ENCODE data around the gene OTOR. TPM values are rescaled to one million over a fixed set of nuclear protein-coding genes. Genes with fewer than 3 reads are reported as not detected.

Gene OTOR
- total RNA-seq (2021; ENCODE audit: unreplicated experiment) (not detected), Bru-seq, nascent RNA (not detected), BruChase-seq, experiment 1, labeled RNA remaining after a 2-hour chase (percentile 19 among the genes with signal in this experiment), BruChase-seq, experiment 2, labeled RNA remaining after a 6-hour chase (not detected)
- polyA plus RNA-seq (2012; ENCODE audit: insufficient read length), result not detected
- long read RNA-seq, result 0 reads

DNA sequence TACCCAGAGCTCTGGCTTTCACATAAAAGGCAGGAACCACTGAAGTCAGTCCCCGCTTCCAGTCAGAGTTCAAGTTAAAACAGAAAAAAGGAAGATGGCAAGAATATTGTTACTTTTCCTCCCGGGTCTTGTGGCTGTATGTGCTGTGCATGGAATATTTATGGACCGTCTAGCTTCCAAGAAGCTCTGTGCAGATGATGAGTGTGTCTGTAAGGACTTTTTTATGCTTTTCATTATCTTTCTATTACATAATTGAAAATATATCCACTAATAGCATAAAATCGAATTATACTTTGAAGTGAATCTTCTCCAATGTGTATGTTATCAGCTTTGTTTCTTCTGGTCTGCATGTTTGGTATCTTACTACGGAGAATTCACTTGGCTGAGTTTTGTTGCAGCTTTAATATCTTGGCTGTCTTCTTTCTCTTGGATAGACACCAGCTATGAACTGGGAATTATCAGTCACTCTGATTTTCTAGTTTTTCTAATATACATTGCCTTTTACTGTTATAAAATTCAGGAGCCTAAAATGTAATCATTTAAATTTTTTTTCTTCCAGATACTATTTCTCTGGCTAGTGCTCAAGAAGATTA is at the start of gene OTOR:
OTOR (plus strand) TSS at position 51 of the 593 bp plus-strand sequence; CDS start at position 95, 44 bp downstream.
- Histone ChIP-seq H3K27me3 (ENCODE audit: control insufficient read depth, insufficient read depth, low read length) (peaks cover 7% of the 10 kb centered on the region), H3K4me1 (ENCODE audit: control insufficient read depth, insufficient read depth, low read length) (no peaks in the 10 kb centered on the region), H3K27ac (ENCODE audit: low read length) (no peak within 1 kb of the TSS), H3K4me3 (ENCODE audit: low read depth in 2 of 2, low read length in 2 of 2) (no peak within 1 kb of the TSS), H3K36me3 (ENCODE audit: control insufficient read depth, insufficient read depth, low read length) (no peaks in the 10 kb centered on the region), H3K9me3 (ENCODE audit: control insufficient read depth, insufficient read depth, low read depth, low read length) (no peaks in the 10 kb centered on the region)
- no peak for DNase-seq (ENCODE audit: low read depth, low spot score)
- intact Hi-C loops (cut with micrococcal nuclease; ENCODE audit: unreplicated experiment), result no loop called here
- no peak for ATAC-seq
- CTCF ChIA-PET, result no interaction called here
- in situ Hi-C loops (cut with HindIII; ENCODE audit: low pct_unique_long_range_greater_than_20kb, low sequenced_read_pairs), result no loop called here
- BruUV-seq (replicated peaks), result no TSS peak
- POLR2A ChIA-PET, result no interaction called here
- TF ChIP-seq TCF7L2 (IDR thresholded peaks at IDR 0.05; ENCODE audit: low read depth, low read length) (no peak), SIN3A (IDR thresholded peaks at IDR 0.05; ENCODE audit: borderline replicate concordance, insufficient read depth, low read depth, low read length) (no peak), POLR2AphosphoS5 (IDR thresholded peaks at IDR 0.05; ENCODE audit: low read depth, low read length) (no peak)
- TF ChIP-seq, protein P1, sequence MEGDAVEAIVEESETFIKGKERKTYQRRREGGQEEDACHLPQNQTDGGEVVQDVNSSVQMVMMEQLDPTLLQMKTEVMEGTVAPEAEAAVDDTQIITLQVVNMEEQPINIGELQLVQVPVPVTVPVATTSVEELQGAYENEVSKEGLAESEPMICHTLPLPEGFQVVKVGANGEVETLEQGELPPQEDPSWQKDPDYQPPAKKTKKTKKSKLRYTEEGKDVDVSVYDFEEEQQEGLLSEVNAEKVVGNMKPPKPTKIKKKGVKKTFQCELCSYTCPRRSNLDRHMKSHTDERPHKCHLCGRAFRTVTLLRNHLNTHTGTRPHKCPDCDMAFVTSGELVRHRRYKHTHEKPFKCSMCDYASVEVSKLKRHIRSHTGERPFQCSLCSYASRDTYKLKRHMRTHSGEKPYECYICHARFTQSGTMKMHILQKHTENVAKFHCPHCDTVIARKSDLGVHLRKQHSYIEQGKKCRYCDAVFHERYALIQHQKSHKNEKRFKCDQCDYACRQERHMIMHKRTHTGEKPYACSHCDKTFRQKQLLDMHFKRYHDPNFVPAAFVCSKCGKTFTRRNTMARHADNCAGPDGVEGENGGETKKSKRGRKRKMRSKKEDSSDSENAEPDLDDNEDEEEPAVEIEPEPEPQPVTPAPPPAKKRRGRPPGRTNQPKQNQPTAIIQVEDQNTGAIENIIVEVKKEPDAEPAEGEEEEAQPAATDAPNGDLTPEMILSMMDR (IDR thresholded peaks at IDR 0.05), result no peak
- TF ChIP-seq, protein P2, sequence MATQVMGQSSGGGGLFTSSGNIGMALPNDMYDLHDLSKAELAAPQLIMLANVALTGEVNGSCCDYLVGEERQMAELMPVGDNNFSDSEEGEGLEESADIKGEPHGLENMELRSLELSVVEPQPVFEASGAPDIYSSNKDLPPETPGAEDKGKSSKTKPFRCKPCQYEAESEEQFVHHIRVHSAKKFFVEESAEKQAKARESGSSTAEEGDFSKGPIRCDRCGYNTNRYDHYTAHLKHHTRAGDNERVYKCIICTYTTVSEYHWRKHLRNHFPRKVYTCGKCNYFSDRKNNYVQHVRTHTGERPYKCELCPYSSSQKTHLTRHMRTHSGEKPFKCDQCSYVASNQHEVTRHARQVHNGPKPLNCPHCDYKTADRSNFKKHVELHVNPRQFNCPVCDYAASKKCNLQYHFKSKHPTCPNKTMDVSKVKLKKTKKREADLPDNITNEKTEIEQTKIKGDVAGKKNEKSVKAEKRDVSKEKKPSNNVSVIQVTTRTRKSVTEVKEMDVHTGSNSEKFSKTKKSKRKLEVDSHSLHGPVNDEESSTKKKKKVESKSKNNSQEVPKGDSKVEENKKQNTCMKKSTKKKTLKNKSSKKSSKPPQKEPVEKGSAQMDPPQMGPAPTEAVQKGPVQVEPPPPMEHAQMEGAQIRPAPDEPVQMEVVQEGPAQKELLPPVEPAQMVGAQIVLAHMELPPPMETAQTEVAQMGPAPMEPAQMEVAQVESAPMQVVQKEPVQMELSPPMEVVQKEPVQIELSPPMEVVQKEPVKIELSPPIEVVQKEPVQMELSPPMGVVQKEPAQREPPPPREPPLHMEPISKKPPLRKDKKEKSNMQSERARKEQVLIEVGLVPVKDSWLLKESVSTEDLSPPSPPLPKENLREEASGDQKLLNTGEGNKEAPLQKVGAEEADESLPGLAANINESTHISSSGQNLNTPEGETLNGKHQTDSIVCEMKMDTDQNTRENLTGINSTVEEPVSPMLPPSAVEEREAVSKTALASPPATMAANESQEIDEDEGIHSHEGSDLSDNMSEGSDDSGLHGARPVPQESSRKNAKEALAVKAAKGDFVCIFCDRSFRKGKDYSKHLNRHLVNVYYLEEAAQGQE (IDR thresholded peaks at IDR 0.05; ENCODE audit: insufficient read depth in 1 of 2, low read depth in 2 of 2, low read length in 1 of 2), result no peak

GRCh38 chr20:16699293-16699692 is 48.9 kb upstream of the OTOR start:
- no peak for ATAC-seq
- H3K27me3 ChIP-seq (ENCODE audit: control insufficient read depth, insufficient read depth, low read length), result peaks cover 9% of the 10 kb centered on the region
- BruUV-seq (replicated peaks), result no TSS peak
- no peak overlapping the region for H3K27ac ChIP-seq (ENCODE audit: low read length)
- no peak overlapping the region for H3K4me3 ChIP-seq (ENCODE audit: low read depth in 2 of 2, low read length in 2 of 2)
- no peaks in the 10 kb centered on the region for H3K4me1 ChIP-seq (ENCODE audit: control insufficient read depth, insufficient read depth, low read length)
- H3K36me3 ChIP-seq (ENCODE audit: control insufficient read depth, insufficient read depth, low read length), result no peaks in the 10 kb centered on the region
- POLR2A ChIA-PET, result no interaction called here
- no peaks in the 10 kb centered on the region for H3K9me3 ChIP-seq (ENCODE audit: control insufficient read depth, insufficient read depth, low read depth, low read length)
- intact Hi-C loops (cut with micrococcal nuclease; ENCODE audit: unreplicated experiment) (no loop called here), in situ Hi-C loops (cut with HindIII; ENCODE audit: low pct_unique_long_range_greater_than_20kb, low sequenced_read_pairs) (no loop called here)
- CTCF ChIA-PET, result no interaction called here
- TF ChIP-seq, protein P2 (IDR thresholded peaks at IDR 0.05; ENCODE audit: insufficient read depth in 1 of 2, low read depth in 2 of 2, low read length in 1 of 2), result no peak
- no peak for TF ChIP-seq TCF7L2 (IDR thresholded peaks at IDR 0.05; ENCODE audit: low read depth, low read length)
- TF ChIP-seq, protein P1 (IDR thresholded peaks at IDR 0.05), result no peak
- TF ChIP-seq SIN3A (IDR thresholded peaks at IDR 0.05; ENCODE audit: borderline replicate concordance, insufficient read depth, low read depth, low read length), result no peak
- TF ChIP-seq POLR2AphosphoS5 (IDR thresholded peaks at IDR 0.05; ENCODE audit: low read depth, low read length), result no peak
- no peak for DNase-seq (ENCODE audit: low read depth, low spot score)

Data from Panc1 (cell line).